Left ventricle myocardium superior (tissue), 1 donor: ENCODE data around the gene NABP2. TPM values are rescaled to one million over a fixed set of nuclear protein-coding genes. Genes with fewer than 3 reads are reported as not detected.

Source experiments
- ATAC-seq: fragments of 200-7000 bp; cut with Tn5 transposase; one replicate; pipeline ENCODE4 v1.9.1; 2020; ENCODE audit warnings: mild to moderate bottlenecking, moderate library complexity
- DNase-seq: peaks from one replicate; pipeline ENCODE4 v3.0.0-alpha.2; 2020
- intact Hi-C: fragments of 100-400 bp; cut with micrococcal nuclease; formaldehyde crosslinking; loops from one replicate; pipeline ENCODE4 v1.11.0; 2022
- total RNA-seq: library from RNA; stranded (reverse); fragmentation: NEBNext Ultra II Directional; extraction: Animal tissue kit (Norgen Biotek cat#: 25700); gene quantifications from one replicate; pipeline ENCODE4 v1.2.1, GENCODE V29; 2021
- donor health status: DM: no; HTN: yes; CAD: no; lungs with severe emphysema.

Gene NABP2
- total RNA-seq, 1 donor from 2014 or later = 19.6 TPM

DNA sequence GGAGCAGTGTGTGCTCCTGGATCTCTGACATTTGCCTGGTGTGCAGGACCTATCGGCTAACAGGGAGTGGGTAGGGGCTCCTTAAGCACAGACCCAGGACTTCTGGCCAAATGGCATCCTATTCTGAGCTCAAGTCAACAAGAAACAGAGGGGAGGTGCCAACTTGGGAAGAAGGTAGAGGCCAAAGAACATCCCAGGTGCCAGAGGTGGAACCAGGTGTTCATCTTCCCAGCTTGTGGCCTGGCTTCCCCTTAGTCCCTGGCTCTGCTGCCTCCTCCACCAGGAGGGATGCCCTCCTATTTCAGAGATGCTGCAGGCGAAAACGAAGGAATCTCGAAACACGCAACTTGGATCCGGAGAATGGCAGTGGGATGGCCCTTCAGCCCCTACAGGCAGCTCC lies 11.9 kb downstream of the NABP2 start:
- intact Hi-C loops = no loop called here
- no peak for ATAC-seq
- no peak for DNase-seq

GRCh38 chr12:56236985-56237384 lies 12.8 kb downstream of the NABP2 start:
- intact Hi-C loops = no loop called here
- ATAC-seq = peak; percentile 7
- DNase-seq = no peak

- DNase-seq (no peak), ATAC-seq (no peak)
- intact Hi-C loops = no loop called here
Measured at GRCh38 chr12:56237552-56237951, 13.4 kb downstream of the NABP2 start.

GRCh38 chr12:56241424-56242303 lies 17.5 kb downstream of the NABP2 start:
- DNase-seq (no peak), ATAC-seq (no peak)
- intact Hi-C loops = no loop called here

DNA sequence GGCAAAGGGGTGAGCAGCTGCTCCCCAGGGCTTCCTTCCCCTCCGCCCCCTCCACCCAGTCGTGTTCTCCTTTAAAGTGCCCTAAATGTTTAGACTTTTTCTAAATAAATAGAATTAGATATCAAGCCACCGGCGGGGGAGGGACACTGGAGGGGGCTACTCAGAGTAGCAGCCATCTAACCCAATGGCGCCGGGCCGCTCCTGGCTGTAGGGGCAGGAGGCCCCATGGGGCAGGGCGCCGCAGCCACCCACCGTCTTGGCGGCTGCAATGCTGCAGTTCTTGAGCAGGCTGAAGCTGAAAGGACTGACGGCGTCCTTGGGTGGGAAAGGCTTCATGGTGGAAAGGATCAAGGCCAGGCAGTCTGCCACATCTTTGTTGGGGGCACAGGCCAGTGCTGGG lies 18.8 kb downstream of the NABP2 start:
- intact Hi-C loops = no loop called here
- ATAC-seq (no peak), DNase-seq (no peak)

DNA sequence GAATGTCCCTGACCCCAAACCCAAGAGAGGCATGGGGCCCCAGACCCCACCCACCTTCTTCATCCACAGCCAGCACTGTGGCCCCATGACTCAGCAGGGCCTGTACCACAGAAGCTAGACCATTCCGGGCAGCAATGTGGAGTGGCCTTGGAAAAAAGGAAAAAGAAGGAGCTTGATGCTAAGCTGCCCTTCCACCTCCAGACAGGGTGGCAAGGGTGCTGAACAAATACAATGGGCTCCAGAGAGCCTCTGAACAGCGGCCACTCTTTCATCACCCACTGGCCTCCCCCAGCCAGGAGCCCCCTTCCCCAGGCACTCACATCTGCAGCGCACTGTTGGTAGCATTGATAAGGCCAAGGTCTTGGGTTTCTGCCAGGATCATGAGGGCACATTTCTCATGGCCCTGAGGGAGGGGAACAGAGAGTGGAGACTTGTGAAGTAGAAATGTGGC lies 19.6 kb downstream of the NABP2 start:
- peak; percentile 69 for ATAC-seq
- intact Hi-C loops = no loop called here
- DNase-seq = no peak

- DNase-seq (no peak), ATAC-seq (no peak)
- intact Hi-C loops = no loop called here
Measured at GRCh38 chr12:56244494-56244893, 20.4 kb downstream of the NABP2 start.

- intact Hi-C loops = no loop called here
- DNase-seq (no peak), ATAC-seq (no peak)
Measured at GRCh38 chr12:56247923-56248322, 23.8 kb downstream of the NABP2 start.

DNA sequence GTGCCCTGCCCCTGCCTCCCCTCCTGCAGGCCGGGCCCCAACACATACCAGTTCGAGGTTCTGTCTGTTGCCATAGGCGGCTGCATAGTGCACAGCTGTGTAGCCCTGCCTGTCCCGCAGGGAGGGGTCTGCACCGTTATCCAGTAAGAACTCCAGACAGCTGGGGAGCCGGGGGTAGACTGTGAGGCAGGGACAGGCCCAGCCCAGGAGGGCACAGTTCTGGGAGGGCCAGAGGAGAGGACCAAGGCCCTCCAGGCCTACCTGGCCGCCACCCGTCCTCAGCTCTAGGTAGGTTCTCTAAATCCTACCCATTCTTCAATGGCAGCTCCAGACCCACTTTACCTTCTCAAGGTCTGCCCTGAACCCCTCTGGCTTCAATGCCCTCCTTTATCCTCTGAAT lies 24.6 kb downstream of the NABP2 start:
- no peak for ATAC-seq
- no peak for DNase-seq
- intact Hi-C loops = no loop called here

DNA sequence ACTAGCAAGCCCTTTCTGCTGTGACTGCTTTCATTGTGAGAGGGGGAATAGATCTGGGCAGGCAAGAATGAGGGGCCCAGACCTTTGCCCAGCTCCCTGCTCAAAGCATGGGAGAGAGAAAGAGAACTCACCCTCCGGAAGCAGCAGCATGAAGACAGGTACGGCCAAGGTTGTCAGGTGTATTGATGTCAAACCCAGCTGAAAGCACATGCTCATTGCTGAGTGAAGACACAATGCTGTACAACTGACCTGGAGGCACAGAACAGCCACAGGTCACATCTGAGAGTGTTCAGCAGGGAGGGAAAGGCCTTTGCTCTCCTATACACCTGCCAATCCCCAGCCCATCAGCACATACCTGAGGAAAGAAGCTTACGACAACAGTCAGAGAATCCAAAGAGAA lies 28.5 kb downstream of the NABP2 start:
- DNase-seq = no peak
- ATAC-seq = no peak
- intact Hi-C loops = no loop called here

- no peak for DNase-seq
- intact Hi-C loops = no loop called here
- no peak for ATAC-seq
Measured at GRCh38 chr12:56253091-56253490, 28.9 kb downstream of the NABP2 start.

- DNase-seq (no peak), ATAC-seq (no peak)
- intact Hi-C loops = no loop called here
Measured at GRCh38 chr12:56255671-56256070, 31.5 kb downstream of the NABP2 start.

GRCh38 chr12:56256326-56256960 lies 32.3 kb downstream of the NABP2 start:
- ATAC-seq (no peak), DNase-seq (no peak)
- intact Hi-C loops = no loop called here

- no peak for DNase-seq
- intact Hi-C loops = no loop called here
- ATAC-seq = no peak
Measured at GRCh38 chr12:56257071-56257470, 32.9 kb downstream of the NABP2 start.

GRCh38 chr12:56257491-56258067 lies 33.4 kb downstream of the NABP2 start:
- ATAC-seq = peak; percentile 25

GRCh38 chr12:56258068-56258819 lies 34.1 kb downstream of the NABP2 start, which contains the start of gene ANKRD52:
ANKRD52 (minus strand) TSS chr12:56258384; CDS start chr12:56258269, 115 bp downstream.
- intact Hi-C loops = no loop called here

More at GRCh38 chr12:56257491-56258067, 33.4 kb downstream of the NABP2 start:
- intact Hi-C loops = no loop called here
- DNase-seq = no peak

GRCh38 chr12:56258820-56259183 lies 34.7 kb downstream of the NABP2 start:
- DNase-seq (no peak), ATAC-seq (no peak)
- intact Hi-C loops = no loop called here

More at GRCh38 chr12:56258068-56258819, 34.1 kb downstream of the NABP2 start, which contains the start of gene ANKRD52:
- ATAC-seq (peak; percentile 98), DNase-seq (peak; percentile 92)

DNA sequence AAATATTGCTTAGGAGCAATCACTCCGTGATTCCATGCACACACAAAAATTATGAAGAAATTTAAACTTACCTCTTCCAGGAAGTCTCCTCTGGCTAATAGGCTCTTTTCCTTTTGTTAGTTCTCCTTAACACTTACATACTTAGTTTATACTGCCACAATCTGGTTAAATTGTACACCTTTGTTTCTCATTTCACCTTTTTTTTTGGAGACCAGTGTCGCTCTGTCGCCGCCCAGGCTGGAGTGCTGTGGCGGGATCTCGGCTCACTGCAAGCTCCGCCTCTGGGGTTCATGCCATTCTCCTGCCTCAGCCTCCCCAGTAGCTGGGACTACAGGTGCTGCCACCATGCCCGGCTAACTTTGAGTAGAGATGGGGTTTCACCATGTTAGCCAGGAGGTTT lies 36.2 kb downstream of the NABP2 start:
- no peak for ATAC-seq
- intact Hi-C loops = no loop called here
- no peak for DNase-seq

DNA sequence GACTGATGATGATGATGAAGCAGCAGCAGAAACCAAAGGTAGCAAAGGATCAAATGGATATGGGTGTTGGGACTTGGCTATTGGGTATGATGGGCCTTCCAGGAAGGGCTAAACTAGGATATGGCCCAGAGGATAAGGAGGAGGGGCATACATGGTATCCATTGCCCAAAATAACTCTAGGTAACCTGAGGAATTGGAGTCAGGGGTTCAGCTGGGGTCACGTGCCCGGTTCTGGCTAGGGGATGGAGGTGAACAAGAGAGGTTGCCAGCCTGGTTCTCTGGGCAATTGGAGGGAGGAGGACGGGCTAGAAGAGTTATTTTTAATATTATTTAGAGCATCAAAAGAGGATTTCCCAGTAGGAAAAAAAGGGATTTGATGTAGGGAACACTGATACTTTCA lies 36.8 kb downstream of the NABP2 start:
- intact Hi-C loops = no loop called here
- ATAC-seq (no peak), DNase-seq (no peak)
